Heart left ventricle (tissue), 13 donors: ENCODE results near the gene ADAM8.

Experiments
- POLR2A ChIP-seq, 2 donors: fragments of 450-650 bp; IDR thresholded peaks; one replicate each; pipeline ENCODE4 v1.6.1; 2017; ENCODE audit warnings: antibody characterized with exemption in 2 of 2, mild to moderate bottlenecking in 2 of 2, moderate library complexity in 2 of 2
- TF ChIP-seq, protein P1 (sequence below), 12 donors: fragments of 200-600 bp; sonication (generic) in 4 of 12; IDR thresholded peaks; one replicate each; pipeline versions ENCODE4 v1.5.0 to v1.8.0; 2018 to 2022; ENCODE audit warnings: antibody characterized with exemption in 12 of 12, mild to moderate bottlenecking in 5 of 12
- donor health status: ischemic (EF 13 %, LVEDD 7.1; RV severe dilation, severe dysfunction).
- donor health status: DM: no; HTN: yes; CAD: no.
- donor health status: DM: no; HTN: no; CAD: no.
- donor health status: ischemic (EF 25% LVEDD 6.9; RV normal size, moderate dysfunction).
- donor health status: ischemic (EF 25% LVEDD 5.7; RV mildly dilated, moderate dysfunction).
- donor health status: ischemic (EF 35%, LVEDD 5.7; RV mildly dilated, moderate dysfunction).
- donor health status: nonischemic (EF 11% LVEDD 7.7; RV severe dilation, severe dysfunction).
- donor health status: DM: yes; HTN: yes; CAD: no.
- donor health status: PGD.
- donor health status: ischemic (EF 29% LVEDD 5.4; RV normal size, mild dysfunction).
- donor health status: nonischemic (EF 23%, LVEDD 6.1; RV moderate dilation, normal function).

DNA sequence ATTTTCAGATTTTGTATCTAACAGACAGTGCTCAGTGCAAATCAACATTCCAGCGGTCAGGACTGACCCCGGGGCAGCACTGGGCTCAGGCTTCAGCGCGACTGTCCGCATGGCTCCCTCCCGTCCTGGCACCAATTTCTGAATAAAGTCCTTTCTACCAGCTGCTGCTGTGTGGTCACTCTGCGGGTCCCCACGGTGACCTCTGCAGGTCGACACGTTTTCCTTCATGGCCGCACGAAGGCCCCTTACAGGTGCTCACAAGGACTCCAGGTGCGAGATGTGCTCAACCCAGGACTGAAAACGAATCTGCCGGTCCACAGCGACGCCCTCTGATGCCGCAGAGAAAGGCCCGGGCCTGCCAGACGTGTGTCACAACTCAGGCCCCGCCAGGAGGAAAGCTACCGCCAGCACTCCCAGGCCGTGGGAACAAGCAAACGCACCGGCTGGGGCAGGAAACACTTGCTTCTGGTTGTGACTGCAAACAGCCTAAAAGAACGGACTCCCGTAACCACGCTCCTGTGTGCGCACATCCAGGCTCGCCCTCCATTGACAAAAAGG is 50.3 kb downstream of the ADAM8 start:
- TF ChIP-seq, protein P1, sequence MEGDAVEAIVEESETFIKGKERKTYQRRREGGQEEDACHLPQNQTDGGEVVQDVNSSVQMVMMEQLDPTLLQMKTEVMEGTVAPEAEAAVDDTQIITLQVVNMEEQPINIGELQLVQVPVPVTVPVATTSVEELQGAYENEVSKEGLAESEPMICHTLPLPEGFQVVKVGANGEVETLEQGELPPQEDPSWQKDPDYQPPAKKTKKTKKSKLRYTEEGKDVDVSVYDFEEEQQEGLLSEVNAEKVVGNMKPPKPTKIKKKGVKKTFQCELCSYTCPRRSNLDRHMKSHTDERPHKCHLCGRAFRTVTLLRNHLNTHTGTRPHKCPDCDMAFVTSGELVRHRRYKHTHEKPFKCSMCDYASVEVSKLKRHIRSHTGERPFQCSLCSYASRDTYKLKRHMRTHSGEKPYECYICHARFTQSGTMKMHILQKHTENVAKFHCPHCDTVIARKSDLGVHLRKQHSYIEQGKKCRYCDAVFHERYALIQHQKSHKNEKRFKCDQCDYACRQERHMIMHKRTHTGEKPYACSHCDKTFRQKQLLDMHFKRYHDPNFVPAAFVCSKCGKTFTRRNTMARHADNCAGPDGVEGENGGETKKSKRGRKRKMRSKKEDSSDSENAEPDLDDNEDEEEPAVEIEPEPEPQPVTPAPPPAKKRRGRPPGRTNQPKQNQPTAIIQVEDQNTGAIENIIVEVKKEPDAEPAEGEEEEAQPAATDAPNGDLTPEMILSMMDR (IDR thresholded peaks at IDR 0.05), result no peak
- TF ChIP-seq POLR2A (IDR thresholded peaks at IDR 0.05), result no peak
